Endothelial cell (in vitro differentiated cells): ENCODE data around the gene SLAMF6. TPM values are rescaled to one million over a fixed set of nuclear protein-coding genes. Genes with fewer than 3 reads are reported as not detected.
"Not testable (repeated sequence)": the region's sequence is repeated elsewhere in the genome, so short reads cannot be mapped to it uniquely, and the experiment has no call there.

Source experiments
- DNase-seq: peaks from one replicate; pipeline ENCODE4 v3.0.0; 2021; ENCODE audit warnings: low spot score
- H3K27ac Mint-ChIP-seq: one replicate; pipeline ENCODE4 v1.8.0; 2021; ENCODE audit warnings: mixed read lengths, inconsistent platforms; ENCODE audit not compliant: unreplicated experiment
- H3K27me3 Mint-ChIP-seq: one replicate; pipeline ENCODE4 v1.8.0; 2021; ENCODE audit warnings: mild to moderate bottlenecking, moderate library complexity, mixed read lengths, inconsistent platforms; ENCODE audit not compliant: unreplicated experiment
- H3K36me3 Mint-ChIP-seq: one replicate; pipeline ENCODE4 v1.8.0; 2021; ENCODE audit warnings: mild to moderate bottlenecking, low read depth, mixed read lengths, inconsistent platforms; ENCODE audit not compliant: unreplicated experiment
- H3K4me1 Mint-ChIP-seq: one replicate; pipeline ENCODE4 v1.8.0; 2021; ENCODE audit warnings: mild to moderate bottlenecking, mixed read lengths, inconsistent platforms; ENCODE audit not compliant: unreplicated experiment
- H3K4me3 Mint-ChIP-seq: one replicate; pipeline ENCODE4 v1.8.0; 2021; ENCODE audit warnings: mild to moderate bottlenecking, mixed read lengths, inconsistent platforms; ENCODE audit not compliant: unreplicated experiment
- H3K9me3 Mint-ChIP-seq: one replicate; pipeline ENCODE4 v1.8.0; 2021; ENCODE audit warnings: mixed read lengths, inconsistent platforms; ENCODE audit not compliant: unreplicated experiment
- CTCF ChIP-seq: fragments of 200-600 bp; sonication (generic); IDR thresholded peaks from one replicate; pipeline ENCODE4 v1.5.0; 2021; ENCODE audit warnings: antibody characterized with exemption; ENCODE audit not compliant: unreplicated experiment
- total RNA-seq: library from RNA; stranded (reverse); fragmentation: NEBNext Ultra II Directional; extraction: Animal tissue kit (Norgen Biotek cat#: 25700); gene quantifications from one replicate; pipeline ENCODE4 v1.2.1, GENCODE V29; 2021; ENCODE audit not compliant: unreplicated experiment

SLAMF6 gene
- total RNA-seq, 1 donor from 2014 or later, result not detected

GRCh38 chr1:160499631-160500030 is 23.4 kb downstream of the SLAMF6 start:
- Mint-ChIP-seq H3K4me3 (no peak overlapping the region), H3K27me3 (no peaks in the 10 kb centered on the region), H3K27ac (no peak overlapping the region), H3K4me1 (no peaks in the 10 kb centered on the region), H3K36me3 (no peaks in the 10 kb centered on the region), H3K9me3 (peaks cover 6% of the 10 kb centered on the region)
- no peak for TF ChIP-seq CTCF
- no peak for DNase-seq

- not testable (repeated sequence) for DNase-seq, H3K27ac Mint-ChIP-seq, H3K27me3 Mint-ChIP-seq, H3K4me1 Mint-ChIP-seq, H3K4me3 Mint-ChIP-seq, H3K36me3 Mint-ChIP-seq, H3K9me3 Mint-ChIP-seq
Observed at GRCh38 chr1:160498301-160499065, 24.6 kb downstream of the SLAMF6 start.

DNA sequence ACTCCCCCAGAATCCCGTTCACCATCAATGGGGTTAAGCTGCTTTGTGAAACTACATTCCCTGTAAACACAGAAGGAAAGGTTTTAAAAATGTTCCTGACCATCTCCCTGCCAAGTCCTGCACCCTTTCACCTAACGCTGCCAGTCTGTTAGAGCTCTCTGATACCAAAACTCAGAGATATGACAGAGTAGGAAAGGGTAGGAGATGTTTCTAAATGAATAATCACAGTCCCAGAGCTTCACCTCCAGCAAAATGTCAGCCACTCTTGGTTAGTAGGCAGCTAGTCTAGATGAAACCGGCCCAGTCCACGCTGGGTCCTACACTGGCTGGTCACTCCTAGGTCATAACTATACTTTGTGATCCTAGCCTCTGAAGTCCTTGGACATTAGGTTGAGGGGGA is 26.7 kb downstream of the SLAMF6 start:
- no peak overlapping the region for H3K4me3 Mint-ChIP-seq
- H3K27ac Mint-ChIP-seq, result no peak overlapping the region
- no peak for TF ChIP-seq CTCF
- no peaks in the 10 kb centered on the region for H3K27me3 Mint-ChIP-seq
- no peaks in the 10 kb centered on the region for H3K36me3 Mint-ChIP-seq
- H3K4me1 Mint-ChIP-seq, result no peaks in the 10 kb centered on the region
- no peak for DNase-seq
- peaks cover 6% of the 10 kb centered on the region for H3K9me3 Mint-ChIP-seq

GRCh38 chr1:160494620-160495019 is 28.4 kb downstream of the SLAMF6 start:
- H3K4me1 Mint-ChIP-seq, result no peaks in the 10 kb centered on the region
- no peak overlapping the region for H3K27ac Mint-ChIP-seq

GRCh38 chr1:160492617-160493016 is 30.4 kb downstream of the SLAMF6 start:
- no peaks in the 10 kb centered on the region for H3K36me3 Mint-ChIP-seq
- H3K4me3 Mint-ChIP-seq, result no peak overlapping the region
- H3K9me3 Mint-ChIP-seq, result no peaks in the 10 kb centered on the region
- no peaks in the 10 kb centered on the region for H3K27me3 Mint-ChIP-seq
- H3K4me1 Mint-ChIP-seq, result no peaks in the 10 kb centered on the region
- TF ChIP-seq CTCF, result no peak
- H3K27ac Mint-ChIP-seq, result no peak overlapping the region
- DNase-seq, result no peak

More at GRCh38 chr1:160494620-160495019, 28.4 kb downstream of the SLAMF6 start:
- TF ChIP-seq CTCF, result no peak
- DNase-seq, result no peak
- Mint-ChIP-seq H3K4me3 (no peak overlapping the region), H3K36me3 (no peaks in the 10 kb centered on the region), H3K9me3 (peaks cover 6% of the 10 kb centered on the region), H3K27me3 (no peaks in the 10 kb centered on the region)
